Esophagus (tissue), 2 donors: Measurements from ENCODE around the gene MAP3K14. TPM values are rescaled to one million over a fixed set of nuclear protein-coding genes. Genes with fewer than 3 reads are reported as not detected.

ENCODE experiments used
- H3K27ac ChIP-seq, 2 donors: one replicate each; pipeline ENCODE4 v1.5.1; 2013; ENCODE audit warnings: low read depth in 2 of 2, mild to moderate bottlenecking in 2 of 2, inconsistent platforms in 1 of 2, low read length in 1 of 2, moderate library complexity in 1 of 2
- H3K27me3 ChIP-seq, 2 donors: one replicate each; pipeline ENCODE4 v1.6.1; 2013; ENCODE audit warnings: low read length in 2 of 2, control low read depth in 1 of 2, mild to moderate bottlenecking in 1 of 2; ENCODE audit not compliant: insufficient read depth in 2 of 2, control insufficient read depth in 1 of 2
- H3K36me3 ChIP-seq, 2 donors: one replicate each; pipeline ENCODE4 v1.6.1; 2013; ENCODE audit warnings: low read length in 1 of 2; ENCODE audit not compliant: control insufficient read depth in 2 of 2, insufficient read depth in 2 of 2
- H3K4me1 ChIP-seq, 2 donors: one replicate each; pipeline ENCODE4 v1.6.1; 2013; ENCODE audit warnings: low read length in 1 of 2; ENCODE audit not compliant: control insufficient read depth in 2 of 2, insufficient read depth in 2 of 2
- H3K4me3 ChIP-seq, 2 donors: one replicate each; pipeline ENCODE4 v1.5.1; 2013; ENCODE audit warnings: low read length in 2 of 2, mild to moderate bottlenecking in 2 of 2, low read depth in 1 of 2, moderate library complexity in 1 of 2
- H3K9me3 ChIP-seq, 2 donors: one replicate each; pipeline ENCODE4 v1.6.1; 2013; ENCODE audit warnings: mild to moderate bottlenecking in 2 of 2, low read depth in 1 of 2, low read length in 1 of 2, moderate library complexity in 1 of 2; ENCODE audit not compliant: control insufficient read depth in 2 of 2, insufficient read depth in 1 of 2
- WGBS, 2 donors: extraction: QIAGEN DNeasy Blood & Tissue Kit; methylation state at CpG; one replicate each; pipeline ENCODE4 v1.1.7; 2013; 5-methylcytosine and 5-hydroxymethylcytosine counted together
- polyA plus RNA-seq, 2 donors: library from polyadenylated mRNA; stranded (reverse); fragments of 200-250 nt; gene quantifications; one replicate each; pipeline ENCODE4 v1.2.3, GENCODE V29; 2013
- donor health status: healthy with polysubstance abuse.
- donor health status: Bipolar disorder and iron deficiency.

Gene MAP3K14
- polyA plus RNA-seq, 2 donors = 8.0 to 9.2 TPM

DNA sequence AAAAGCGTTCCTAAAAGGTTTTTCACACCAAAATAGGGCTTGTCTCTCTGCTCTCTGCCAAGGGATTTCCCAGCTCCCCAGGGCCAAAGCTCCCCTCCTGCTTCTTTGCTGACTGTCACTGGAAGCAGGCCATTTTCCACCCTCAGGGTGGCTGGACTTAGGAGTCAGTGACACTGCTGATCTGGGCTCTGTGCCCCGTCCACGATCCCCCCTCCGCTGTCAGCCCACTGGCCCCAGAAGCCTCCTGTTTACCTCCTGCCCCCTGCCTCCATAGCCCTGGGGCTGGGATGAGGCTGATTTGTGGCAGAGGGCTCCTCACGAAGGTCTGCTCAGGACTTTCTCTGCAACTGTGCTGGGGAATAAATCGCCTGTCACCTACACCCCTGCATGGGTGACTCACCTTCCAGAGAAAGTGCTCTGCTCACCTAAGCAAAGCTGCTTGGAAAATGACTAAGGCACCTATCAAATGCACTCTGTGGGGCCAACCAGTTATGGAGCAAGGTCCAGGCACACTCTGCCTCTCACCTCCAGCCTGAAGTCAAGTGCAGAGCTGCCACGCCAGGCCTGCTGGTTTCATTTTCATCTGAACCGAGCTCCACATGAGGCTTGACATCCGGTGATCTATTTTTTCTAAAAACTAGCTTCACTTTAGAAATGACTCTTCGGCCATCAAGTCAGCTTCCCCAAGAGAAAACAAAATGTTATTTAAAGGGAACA is 4.9 kb downstream of the MAP3K14 start:
- Histone ChIP-seq H3K27ac (peak overlapping the region; percentile 94 to 98), H3K36me3 (peaks cover 0 to 3% of the 10 kb centered on the region in 2 donors), H3K9me3 (no peaks in the 10 kb centered on the region), H3K4me3 (peak overlapping the region; percentile 10 to 21), H3K4me1 (peaks cover 12 to 42% of the 10 kb centered on the region in 2 donors), H3K27me3 (no peaks in the 10 kb centered on the region)
- WGBS, 2 donors = 10 to 15% methylated on average over 10 of the region's 10 CpGs

DNA sequence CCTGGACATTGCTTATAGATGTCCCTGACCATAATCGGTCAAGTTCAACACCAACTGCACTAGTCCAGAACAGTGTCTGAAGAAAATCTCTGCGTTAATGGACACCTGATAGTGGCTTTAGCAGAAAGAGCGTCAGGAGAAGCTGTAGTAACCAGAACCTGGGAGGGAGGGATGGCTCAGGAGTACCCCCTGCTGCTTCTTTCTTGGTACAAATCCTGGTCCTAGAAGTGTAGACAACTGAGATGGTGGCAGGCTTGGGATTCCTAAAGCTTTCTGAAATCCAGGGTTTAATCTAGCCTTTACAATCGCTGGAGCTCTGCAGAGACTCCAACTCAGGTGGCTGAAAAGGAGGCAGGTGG is 5.4 kb downstream of the MAP3K14 start:
- peaks cover 12 to 42% of the 10 kb centered on the region in 2 donors for H3K4me1 ChIP-seq
- H3K9me3 ChIP-seq = no peaks in the 10 kb centered on the region
- H3K36me3 ChIP-seq = peaks cover 0 to 3% of the 10 kb centered on the region in 2 donors
- WGBS, 2 donors = 45 to 61% methylated on average over 4 of the region's 4 CpGs
- H3K27me3 ChIP-seq = no peaks in the 10 kb centered on the region
- H3K27ac ChIP-seq = peak overlapping the region; percentile 94 to 98
- H3K4me3 ChIP-seq = peak overlapping the region in 1 of 2 donors; percentile 21

DNA sequence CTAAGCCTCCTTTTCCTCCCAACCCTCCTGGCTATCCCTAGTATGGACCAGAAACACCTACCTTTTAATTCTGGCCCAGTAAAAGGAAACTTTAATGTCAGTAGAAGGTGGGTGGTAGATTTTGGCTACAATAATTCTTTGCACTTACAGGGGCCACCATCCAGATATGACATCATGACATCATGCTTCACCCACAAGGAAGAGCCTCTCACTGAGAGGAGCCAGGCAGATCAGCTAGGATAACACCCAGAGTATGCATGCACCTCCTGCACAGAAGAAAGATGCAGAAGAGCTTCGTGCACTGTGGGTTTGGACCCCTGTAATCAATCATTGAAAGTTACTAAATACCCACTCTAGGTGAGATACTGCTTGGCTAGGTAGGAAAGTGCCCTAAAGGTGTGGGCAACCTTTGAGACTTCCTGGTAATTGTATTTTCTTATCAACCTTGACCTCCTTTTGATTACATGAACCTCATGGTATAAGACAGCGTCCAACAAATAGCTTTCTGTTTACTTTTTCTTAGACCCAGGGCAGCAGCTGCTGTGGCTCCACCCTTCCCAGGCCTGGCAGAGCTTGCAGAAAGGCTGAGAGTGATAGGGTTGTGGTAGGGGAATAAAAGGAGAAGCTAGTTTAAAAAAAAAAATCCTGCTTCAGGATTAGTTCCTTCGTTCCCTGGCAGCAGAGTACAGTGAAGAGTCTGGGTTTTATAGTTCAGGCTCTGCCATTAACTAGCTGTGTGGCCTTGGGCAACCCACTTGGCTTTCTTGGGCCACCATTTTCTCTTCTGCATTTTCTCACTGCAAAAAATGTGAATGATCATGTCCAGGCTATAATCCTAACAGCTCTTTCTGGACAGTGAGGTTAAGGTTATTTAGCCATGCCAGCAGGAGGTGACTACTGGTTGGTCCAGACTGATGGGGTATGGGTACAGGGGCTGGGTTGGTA is 6.2 kb downstream of the MAP3K14 start:
- peaks cover 12 to 43% of the 10 kb centered on the region in 2 donors for H3K4me1 ChIP-seq
- H3K4me3 ChIP-seq = no peak overlapping the region
- H3K36me3 ChIP-seq = peaks cover 0 to 3% of the 10 kb centered on the region in 2 donors
- 2 to 16% methylated on average over 3 of the region's 3 CpGs for WGBS, 2 donors
- H3K27ac ChIP-seq = peak overlapping the region; percentile 94 to 98
- no peaks in the 10 kb centered on the region for H3K27me3 ChIP-seq
- no peaks in the 10 kb centered on the region for H3K9me3 ChIP-seq

DNA sequence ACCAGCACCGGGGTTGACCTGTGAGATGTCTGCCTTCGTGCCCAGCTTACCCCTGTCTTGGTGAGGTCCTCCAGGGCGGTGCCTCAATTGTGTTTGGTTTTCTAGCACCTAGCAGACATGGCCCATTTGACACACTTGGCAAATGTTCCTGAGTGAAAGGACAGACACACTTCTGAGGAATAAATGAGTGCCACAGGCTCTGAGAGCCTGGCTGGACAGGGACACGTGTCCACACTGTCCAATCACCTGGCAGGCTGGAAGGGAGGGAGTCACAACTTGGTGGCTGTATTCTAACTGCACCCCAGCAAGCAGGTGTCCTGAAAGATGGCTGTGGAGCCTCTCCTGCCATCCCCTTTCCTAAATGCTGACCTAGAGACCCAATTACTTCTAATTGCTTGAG is 7.4 kb downstream of the MAP3K14 start:
- Histone ChIP-seq H3K27me3 (no peaks in the 10 kb centered on the region), H3K4me1 (peaks cover 12 to 45% of the 10 kb centered on the region in 2 donors), H3K36me3 (peaks cover 0 to 3% of the 10 kb centered on the region in 2 donors), H3K9me3 (no peaks in the 10 kb centered on the region), H3K4me3 (no peak overlapping the region), H3K27ac (peak overlapping the region; percentile 0 to 34)
- 67 to 78% methylated on average over 4 of the region's 4 CpGs for WGBS, 2 donors

DNA sequence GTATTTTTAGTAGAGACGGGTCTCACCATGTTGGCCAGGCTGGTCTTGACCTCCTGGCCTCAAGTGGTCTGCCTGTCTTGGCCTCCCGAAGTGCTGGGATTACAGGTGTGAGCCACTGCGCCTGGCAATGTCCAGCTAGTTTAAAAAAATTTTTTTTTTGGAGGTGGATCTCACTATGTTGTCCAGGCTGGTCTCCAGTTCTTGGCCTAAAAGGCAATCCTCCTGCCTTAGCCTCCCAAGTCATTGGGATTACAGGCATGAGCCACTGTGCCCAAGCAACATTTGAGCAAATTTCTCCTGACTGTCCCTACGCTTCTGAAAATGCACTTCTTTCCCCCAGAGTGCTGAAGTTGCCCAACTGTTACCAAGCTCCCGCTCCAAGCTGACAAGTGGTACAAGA is 8.0 kb downstream of the MAP3K14 start:
- H3K4me1 ChIP-seq = peaks cover 12 to 42% of the 10 kb centered on the region in 2 donors
- H3K27me3 ChIP-seq = no peaks in the 10 kb centered on the region
- H3K4me3 ChIP-seq = no peak overlapping the region
- H3K36me3 ChIP-seq = peaks cover 0 to 3% of the 10 kb centered on the region in 2 donors
- 94 to 98% methylated on average over 5 of the region's 5 CpGs for WGBS, 2 donors
- H3K9me3 ChIP-seq = no peaks in the 10 kb centered on the region
- H3K27ac ChIP-seq = peak overlapping the region; percentile 0 to 34

DNA sequence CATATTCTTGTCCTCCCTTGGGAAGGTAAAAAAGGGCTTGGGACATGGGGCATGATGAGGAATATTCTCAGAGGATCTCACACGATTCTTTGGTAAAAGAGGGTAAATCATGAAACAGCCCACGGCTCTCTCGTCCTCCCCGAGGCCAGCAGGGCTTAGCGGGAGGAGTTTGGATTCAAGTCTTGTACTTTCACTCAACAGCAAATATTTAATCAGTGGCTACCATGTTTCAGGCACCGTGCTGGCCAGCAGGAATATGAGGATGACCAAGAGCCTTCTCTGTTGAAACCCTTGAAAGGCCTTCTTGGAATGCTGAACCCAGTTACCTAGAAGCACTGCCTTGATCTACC is 8.8 kb downstream of the MAP3K14 start:
- Histone ChIP-seq H3K27ac (peak overlapping the region; percentile 92 to 97), H3K4me1 (peaks cover 10 to 39% of the 10 kb centered on the region in 2 donors), H3K9me3 (no peaks in the 10 kb centered on the region), H3K4me3 (no peak overlapping the region), H3K27me3 (no peaks in the 10 kb centered on the region), H3K36me3 (peaks cover 0 to 3% of the 10 kb centered on the region in 2 donors)
- WGBS, 2 donors = 33 to 41% methylated on average over 6 of the region's 6 CpGs

DNA sequence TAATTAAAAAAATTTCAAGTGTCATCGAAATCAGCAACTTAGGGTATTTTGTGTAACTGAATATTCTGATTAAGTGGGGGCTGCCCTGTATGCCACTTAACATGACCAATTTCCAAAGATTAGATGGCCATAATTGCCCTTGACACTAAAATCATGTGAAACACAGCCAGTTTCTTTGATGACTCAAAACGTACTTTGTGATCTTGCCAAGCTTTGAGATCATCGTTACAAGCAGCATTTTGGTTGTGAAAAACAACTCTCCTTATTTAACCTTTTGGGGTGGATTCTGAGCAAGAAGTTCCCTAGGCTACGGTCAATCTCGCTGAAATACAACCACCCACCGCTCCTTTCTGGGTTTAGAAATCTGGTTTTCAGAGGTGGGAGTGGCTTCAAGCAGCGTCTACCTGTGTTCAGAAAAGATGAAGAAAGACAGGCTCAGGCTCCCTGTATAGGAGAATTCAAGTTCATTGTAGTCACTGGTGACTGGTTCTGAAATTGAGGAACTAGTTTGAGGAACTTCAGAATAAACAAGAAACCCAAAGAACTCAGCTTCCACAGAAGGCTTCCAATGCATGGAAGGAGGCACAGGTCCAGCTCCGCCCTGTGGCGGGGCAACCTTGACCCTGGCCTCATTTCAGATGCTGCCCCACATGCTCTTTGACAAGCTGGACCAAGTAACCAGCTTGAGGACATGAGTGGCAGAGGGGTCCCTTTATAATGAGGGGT is 9.4 kb downstream of the MAP3K14 start:
- peaks cover 7 to 37% of the 10 kb centered on the region in 2 donors for H3K4me1 ChIP-seq
- no peak overlapping the region for H3K4me3 ChIP-seq
- 20 to 25% methylated on average over 9 of the region's 9 CpGs for WGBS, 2 donors
- H3K9me3 ChIP-seq = no peaks in the 10 kb centered on the region
- no peaks in the 10 kb centered on the region for H3K27me3 ChIP-seq
- H3K27ac ChIP-seq = peak overlapping the region; percentile 92 to 97
- peaks cover 0 to 3% of the 10 kb centered on the region in 2 donors for H3K36me3 ChIP-seq

DNA sequence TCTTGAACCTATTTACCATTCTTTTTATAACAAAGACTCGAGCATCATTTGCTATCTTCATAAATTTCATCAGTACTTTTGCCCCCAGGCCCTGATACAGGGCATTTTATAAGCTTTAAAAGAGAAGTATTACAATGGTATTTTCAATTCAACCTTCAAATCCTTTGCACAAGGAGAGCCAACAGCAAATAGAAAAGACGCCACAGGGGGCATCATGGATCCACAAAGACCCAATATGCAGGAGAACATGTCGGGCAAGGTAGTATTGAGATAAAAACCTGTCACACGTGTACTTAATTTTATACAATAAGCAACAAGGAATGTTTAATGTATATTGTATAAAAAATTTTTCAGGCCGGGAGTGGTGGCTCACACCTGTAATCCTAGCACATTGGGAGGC is 10.2 kb downstream of the MAP3K14 start:
- Histone ChIP-seq H3K27me3 (no peaks in the 10 kb centered on the region), H3K36me3 (peaks cover 0 to 3% of the 10 kb centered on the region in 2 donors), H3K4me3 (no peak overlapping the region), H3K9me3 (no peaks in the 10 kb centered on the region), H3K4me1 (peaks cover 4 to 34% of the 10 kb centered on the region in 2 donors), H3K27ac (peak overlapping the region; percentile 22 to 38)
- 57 to 59% methylated on average over 5 of the region's 5 CpGs for WGBS, 2 donors

DNA sequence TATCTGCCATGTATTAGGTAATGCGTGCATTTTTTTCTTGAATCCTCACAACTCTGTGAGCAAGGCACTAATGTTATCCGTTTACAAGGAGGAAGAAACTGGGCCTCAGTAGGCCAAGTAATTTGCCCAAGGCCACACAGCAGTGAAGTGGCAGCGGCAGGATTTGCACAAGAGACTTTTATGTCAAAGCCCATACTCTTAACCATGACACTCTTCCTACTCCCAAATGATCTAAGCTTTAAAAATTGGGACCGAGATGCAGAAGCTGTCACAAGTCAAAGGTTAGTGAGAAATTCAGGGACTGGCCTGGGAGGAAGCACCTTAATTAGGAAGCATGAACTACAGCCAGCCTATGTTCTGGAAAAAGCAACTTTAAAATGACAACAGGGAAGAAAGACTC is 10.7 kb downstream of the MAP3K14 start:
- no peaks in the 10 kb centered on the region for H3K27me3 ChIP-seq
- WGBS, 2 donors = 42 to 57% methylated on average over 4 of the region's 4 CpGs
- H3K4me1 ChIP-seq = peaks cover 3 to 29% of the 10 kb centered on the region in 2 donors
- peak overlapping the region; percentile 23 to 50 for H3K27ac ChIP-seq
- no peaks in the 10 kb centered on the region for H3K9me3 ChIP-seq
- peaks cover 0 to 3% of the 10 kb centered on the region in 2 donors for H3K36me3 ChIP-seq
- H3K4me3 ChIP-seq = no peak overlapping the region
